Breast epithelium (tissue), 4 donors: ENCODE data around the gene TMED3. TPM values are rescaled to one million over a fixed set of nuclear protein-coding genes. Genes with fewer than 3 reads are reported as not detected.

ENCODE experiments used
- DNase-seq, 2 donors: peaks; one replicate each; pipeline ENCODE4 v3.0.0-alpha.2; 2019; ENCODE audit warnings: low spot score in 2 of 2
- H3K27ac ChIP-seq, 2 donors: fragments of 200-600 bp; sonication (generic) in 1 of 2; one replicate each; pipeline ENCODE4 v1.5.1; 2016 to 2019; ENCODE audit warnings: mild to moderate bottlenecking in 1 of 2
- H3K27me3 ChIP-seq, 2 donors: fragments of 200-600 bp; sonication (generic) in 1 of 2; one replicate each; pipeline versions ENCODE4 v1.5.1 to v1.6.0; 2017 to 2019; ENCODE audit warnings: control low read depth in 1 of 2, mild to moderate bottlenecking in 1 of 2
- H3K36me3 ChIP-seq: fragments of 200-600 bp; one replicate; pipeline ENCODE4 v1.5.1; 2019
- H3K4me1 ChIP-seq, 2 donors: fragments of 200-600 bp; sonication (generic); one replicate each; pipeline ENCODE4 v1.5.1; 2016 to 2019; ENCODE audit warnings: control low read depth in 1 of 2
- H3K4me3 ChIP-seq, 3 donors: fragments of 200-600 bp; sonication (generic); 1 replicate in 2 of 3; 2 replicates in 1 of 3; pipeline ENCODE4 v1.5.1; 2016 to 2019; ENCODE audit warnings: mild to moderate bottlenecking in 3 of 3, moderate library complexity in 2 of 3
- H3K9me3 ChIP-seq, 2 donors: fragments of 200-600 bp; sonication (generic) in 1 of 2; one replicate each; pipeline ENCODE4 v1.5.1; 2016 to 2019; ENCODE audit warnings: control low read depth in 1 of 2
- CTCF ChIP-seq, 3 donors: fragments of 450-650 bp; IDR thresholded peaks; one replicate each; pipeline ENCODE4 v1.5.1; 2016 to 2017; ENCODE audit warnings: antibody characterized with exemption in 3 of 3, mild to moderate bottlenecking in 3 of 3, moderate library complexity in 3 of 3
- POLR2A ChIP-seq: fragments of 450-650 bp; IDR thresholded peaks from one replicate; pipeline ENCODE4 v1.6.1; 2016; ENCODE audit warnings: antibody characterized with exemption, mild to moderate bottlenecking, moderate library complexity
- POLR2AphosphoS5 ChIP-seq, 3 donors: sonication (generic); formaldehyde crosslinking; IDR thresholded peaks; one replicate each; pipeline ENCODE4 v1.6.1; 2017; ENCODE audit warnings: antibody characterized with exemption in 3 of 3
- intact Hi-C: fragments of 100-400 bp; cut with DNase I; formaldehyde crosslinking; loops from one replicate; pipeline ENCODE4 v1.15.1; 2023; ENCODE audit warnings: low total_unique reads
- total RNA-seq, 3 donors: library from RNA; depleted of rRNA; stranded (reverse); fragments of >200 nt; gene quantifications; one replicate each; pipeline ENCODE4 v1.1.0, GENCODE V29; 2016

TMED3 gene
- 10 to 100 TPM; 34.1 to 81.5 (median 80.6) TPM for total RNA-seq

- H3K27me3 ChIP-seq = no peaks in the 10 kb centered on the region
- DNase-seq = peak; percentile 41 to 67
- H3K36me3 ChIP-seq = no peaks in the 10 kb centered on the region
- H3K4me1 ChIP-seq = peaks cover 0 to 6% of the 10 kb centered on the region in 2 donors
- H3K27ac ChIP-seq = peak within 1 kb of the TSS; percentile 69 to 73
- intact Hi-C loops = no loop called here
- TF ChIP-seq POLR2AphosphoS5 (IDR thresholded peaks at IDR 0.05) (no peak), POLR2A (no peak), CTCF (IDR thresholded peaks at IDR 0.05) (peak in 1 of 3 donors; percentile 17)
- H3K4me3 ChIP-seq = peak within 1 kb of the TSS; percentile 59 to 87 (median 77)
- H3K9me3 ChIP-seq = no peaks in the 10 kb centered on the region
Measured at GRCh38 chr15:79310985-79311900, at the start of gene TMED3. TSS of gene TMED3 (plus strand) at chr15:79311112. CDS start at chr15:79311250, 138 bp downstream.

GRCh38 chr15:79261836-79262235, 49.1 kb upstream of the TMED3 start:
- Histone ChIP-seq H3K4me3 (no peak overlapping the region), H3K4me1 (no peaks in the 10 kb centered on the region), H3K36me3 (no peaks in the 10 kb centered on the region), H3K27ac (no peak overlapping the region), H3K27me3 (no peaks in the 10 kb centered on the region), H3K9me3 (no peaks in the 10 kb centered on the region)
- TF ChIP-seq POLR2AphosphoS5 (IDR thresholded peaks at IDR 0.05) (no peak), POLR2A (no peak), CTCF (IDR thresholded peaks at IDR 0.05) (no peak)
- no peak for DNase-seq
- intact Hi-C loops = no loop called here

GRCh38 chr15:79265167-79265566, 45.7 kb upstream of the TMED3 start:
- H3K27me3 ChIP-seq = no peaks in the 10 kb centered on the region
- TF ChIP-seq POLR2AphosphoS5 (IDR thresholded peaks at IDR 0.05) = no peak
- no peak for TF ChIP-seq CTCF (IDR thresholded peaks at IDR 0.05)
- TF ChIP-seq POLR2A = no peak
- no peaks in the 10 kb centered on the region for H3K9me3 ChIP-seq
- H3K4me3 ChIP-seq = no peak overlapping the region
- no peak overlapping the region for H3K27ac ChIP-seq
- no peak for DNase-seq
- H3K36me3 ChIP-seq = no peaks in the 10 kb centered on the region
- no peaks in the 10 kb centered on the region for H3K4me1 ChIP-seq
- intact Hi-C loops = no loop called here

- Histone ChIP-seq H3K27ac (no peak overlapping the region), H3K27me3 (no peaks in the 10 kb centered on the region), H3K4me1 (no peaks in the 10 kb centered on the region), H3K9me3 (no peaks in the 10 kb centered on the region), H3K36me3 (no peaks in the 10 kb centered on the region), H3K4me3 (no peak overlapping the region)
- intact Hi-C loops = no loop called here
- no peak for DNase-seq
- TF ChIP-seq POLR2AphosphoS5 (IDR thresholded peaks at IDR 0.05) = no peak
- TF ChIP-seq CTCF (IDR thresholded peaks at IDR 0.05) = no peak
- TF ChIP-seq POLR2A = no peak
Measured at GRCh38 chr15:79265987-79266579, 44.8 kb upstream of the TMED3 start.
